K562 treated with DMSO at 1 percent for 24 hours (cell line): ENCODE results near the gene SMARCA2. TPM values are rescaled to one million over a fixed set of nuclear protein-coding genes. Genes with fewer than 3 reads are reported as not detected.

ENCODE experiments used
- total RNA-seq: library from RNA; unstranded; fragments of 300-600 nt; gene quantifications from 2 replicates; pipeline ENCODE4 v1.2.3, GENCODE V29; 2022; ENCODE audit warnings: low read depth; ENCODE audit not compliant: insufficient read depth

SMARCA2 gene
- 17.6 and 23.4 TPM in 2 replicates for total RNA-seq

GRCh38 chr9:2014696-2015580 is at the start of gene SMARCA2:
Gene SMARCA2, plus strand, starts transcription at chr9:2015347. Its CDS starts 13,676 bp downstream, at chr9:2029023.

